ENCODE measurements around the gene MMRN1. TPM values are rescaled to one million over a fixed set of nuclear protein-coding genes. Genes with fewer than 3 reads are reported as not detected.

Gene MMRN1
- 10 to 100 TPM; 10.4 to 68.4 (median 39.2) TPM for total RNA-seq

DNA sequence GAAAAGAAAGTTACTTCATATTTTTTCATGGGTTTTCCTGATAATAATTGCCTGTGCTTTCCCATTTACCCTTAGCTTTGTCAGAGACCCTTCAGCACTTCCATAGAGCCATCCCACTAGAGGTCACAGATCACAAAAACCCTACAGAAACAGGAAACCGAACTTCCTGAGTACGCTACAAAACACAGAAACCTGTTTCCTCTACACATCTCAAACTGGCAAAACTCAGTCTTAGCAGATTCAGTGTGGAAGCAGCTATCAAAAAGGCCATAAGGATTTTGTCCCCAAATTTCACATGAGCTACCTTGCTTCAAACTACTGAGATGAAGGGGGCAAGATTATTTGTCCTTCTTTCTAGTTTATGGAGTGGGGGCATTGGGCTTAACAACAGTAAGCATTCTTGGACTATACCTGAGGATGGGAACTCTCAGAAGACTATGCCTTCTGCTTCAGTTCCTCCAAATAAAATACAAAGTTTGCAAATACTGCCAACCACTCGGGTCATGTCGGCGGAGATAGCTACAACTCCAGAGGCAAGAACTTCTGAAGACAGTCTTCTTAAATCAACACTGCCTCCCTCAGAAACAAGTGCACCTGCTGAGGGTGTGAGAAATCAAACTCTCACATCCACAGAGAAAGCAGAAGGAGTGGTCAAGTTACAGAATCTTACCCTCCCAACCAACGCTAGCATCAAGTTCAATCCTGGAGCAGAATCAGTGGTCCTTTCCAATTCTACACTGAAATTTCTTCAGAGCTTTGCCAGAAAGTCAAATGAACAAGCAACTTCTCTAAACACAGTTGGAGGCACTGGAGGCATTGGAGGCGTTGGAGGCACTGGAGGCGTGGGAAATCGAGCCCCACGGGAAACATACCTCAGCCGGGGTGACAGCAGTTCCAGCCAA lies at the start of gene MMRN1:
Gene MMRN1 (plus strand): TSS at position 206 of the 902 bp plus-strand sequence. CDS start 118 bp downstream, at position 324.
- no peaks in the 10 kb centered on the region for H3K9me3 ChIP-seq
- no peaks in the 10 kb centered on the region for H3K27me3 ChIP-seq
- TF ChIP-seq EP300 (IDR thresholded peaks at IDR 0.05) (no peak), POLR2AphosphoS5 (IDR thresholded peaks at IDR 0.05) (peak in 1 of 2 donors; percentile 38), POLR2A (IDR thresholded peaks at IDR 0.05; ENCODE audit: low read depth) (no peak)
- TF ChIP-seq, protein P1, sequence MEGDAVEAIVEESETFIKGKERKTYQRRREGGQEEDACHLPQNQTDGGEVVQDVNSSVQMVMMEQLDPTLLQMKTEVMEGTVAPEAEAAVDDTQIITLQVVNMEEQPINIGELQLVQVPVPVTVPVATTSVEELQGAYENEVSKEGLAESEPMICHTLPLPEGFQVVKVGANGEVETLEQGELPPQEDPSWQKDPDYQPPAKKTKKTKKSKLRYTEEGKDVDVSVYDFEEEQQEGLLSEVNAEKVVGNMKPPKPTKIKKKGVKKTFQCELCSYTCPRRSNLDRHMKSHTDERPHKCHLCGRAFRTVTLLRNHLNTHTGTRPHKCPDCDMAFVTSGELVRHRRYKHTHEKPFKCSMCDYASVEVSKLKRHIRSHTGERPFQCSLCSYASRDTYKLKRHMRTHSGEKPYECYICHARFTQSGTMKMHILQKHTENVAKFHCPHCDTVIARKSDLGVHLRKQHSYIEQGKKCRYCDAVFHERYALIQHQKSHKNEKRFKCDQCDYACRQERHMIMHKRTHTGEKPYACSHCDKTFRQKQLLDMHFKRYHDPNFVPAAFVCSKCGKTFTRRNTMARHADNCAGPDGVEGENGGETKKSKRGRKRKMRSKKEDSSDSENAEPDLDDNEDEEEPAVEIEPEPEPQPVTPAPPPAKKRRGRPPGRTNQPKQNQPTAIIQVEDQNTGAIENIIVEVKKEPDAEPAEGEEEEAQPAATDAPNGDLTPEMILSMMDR (IDR thresholded peaks at IDR 0.05): no peak
- H3K27ac ChIP-seq (replicated peaks in 1 of 4): no peak within 1 kb of the TSS
- H3K36me3 ChIP-seq: no peaks in the 10 kb centered on the region
- DNase-seq (ENCODE audit: extremely low spot score): no peak
- H3K4me1 ChIP-seq: no peaks in the 10 kb centered on the region
- H3K4me3 ChIP-seq: peak within 1 kb of the TSS in 2 of 4 donors; percentile 6 to 41
- intact Hi-C loops (cut with DNase I): no loop called here
- WGBS: 50% methylated on average over 11 of the region's 11 CpGs

- no peaks in the 10 kb centered on the region for H3K4me1 ChIP-seq
- no peak overlapping the region for H3K4me3 ChIP-seq
- 95% methylated on average over 1 of the region's 1 CpG for WGBS
- H3K27me3 ChIP-seq: no peaks in the 10 kb centered on the region
- H3K36me3 ChIP-seq: no peaks in the 10 kb centered on the region
- DNase-seq (ENCODE audit: extremely low spot score): no peak
- TF ChIP-seq EP300 (IDR thresholded peaks at IDR 0.05): no peak
- TF ChIP-seq POLR2AphosphoS5 (IDR thresholded peaks at IDR 0.05): no peak
- no peak for TF ChIP-seq POLR2A (IDR thresholded peaks at IDR 0.05; ENCODE audit: low read depth)
- TF ChIP-seq, protein P1 (IDR thresholded peaks at IDR 0.05): no peak
- no peak overlapping the region for H3K27ac ChIP-seq (replicated peaks in 1 of 4)
- intact Hi-C loops (cut with DNase I): no loop called here
- no peaks in the 10 kb centered on the region for H3K9me3 ChIP-seq
Observed at GRCh38 chr4:89847571-89848325, 46.9 kb upstream of the MMRN1 start.

GRCh38 chr4:89855236-89855635 lies 39.4 kb upstream of the MMRN1 start:
- Histone ChIP-seq H3K4me1 (no peaks in the 10 kb centered on the region), H3K9me3 (no peaks in the 10 kb centered on the region), H3K4me3 (no peak overlapping the region), H3K27me3 (no peaks in the 10 kb centered on the region), H3K36me3 (no peaks in the 10 kb centered on the region), H3K27ac (replicated peaks in 1 of 4) (no peak overlapping the region)
- TF ChIP-seq POLR2AphosphoS5 (IDR thresholded peaks at IDR 0.05) (no peak), POLR2A (IDR thresholded peaks at IDR 0.05; ENCODE audit: low read depth) (no peak), EP300 (IDR thresholded peaks at IDR 0.05) (no peak)
- TF ChIP-seq, protein P1 (IDR thresholded peaks at IDR 0.05): no peak
- intact Hi-C loops (cut with DNase I): no loop called here
- 68% methylated on average over 3 of the region's 3 CpGs for WGBS
- no peak for DNase-seq (ENCODE audit: extremely low spot score)

- H3K36me3 ChIP-seq: no peaks in the 10 kb centered on the region
- H3K4me1 ChIP-seq: no peaks in the 10 kb centered on the region
- 90% methylated on average over 5 of the region's 5 CpGs for WGBS
Observed at GRCh38 chr4:89860971-89861370, 33.7 kb upstream of the MMRN1 start.

More at GRCh38 chr4:89860971-89861370, 33.7 kb upstream of the MMRN1 start:
- intact Hi-C loops (cut with DNase I): no loop called here
- H3K27ac ChIP-seq (replicated peaks in 1 of 4): no peak overlapping the region
- H3K4me3 ChIP-seq: no peak overlapping the region
- H3K27me3 ChIP-seq: no peaks in the 10 kb centered on the region
- no peak for DNase-seq (ENCODE audit: extremely low spot score)
- no peaks in the 10 kb centered on the region for H3K9me3 ChIP-seq
- TF ChIP-seq POLR2AphosphoS5 (IDR thresholded peaks at IDR 0.05): no peak
- TF ChIP-seq POLR2A (IDR thresholded peaks at IDR 0.05; ENCODE audit: low read depth): no peak
- no peak for TF ChIP-seq EP300 (IDR thresholded peaks at IDR 0.05)
- TF ChIP-seq, protein P1 (IDR thresholded peaks at IDR 0.05): no peak

Data from esophagus muscularis mucosa (tissue), 4 donors.